CD4-positive, alpha-beta T cell treated with Interleukin-15 for 1 hour (primary cell): ENCODE results near the gene SKI.
A peak's percentile ranks its signal among the peaks of the same experiment; 100 is the strongest.

Source experiments
- DNase-seq: peaks from one replicate; pipeline ENCODE4 v3.0.0-alpha.2; 2020

Gene SKI

DNA sequence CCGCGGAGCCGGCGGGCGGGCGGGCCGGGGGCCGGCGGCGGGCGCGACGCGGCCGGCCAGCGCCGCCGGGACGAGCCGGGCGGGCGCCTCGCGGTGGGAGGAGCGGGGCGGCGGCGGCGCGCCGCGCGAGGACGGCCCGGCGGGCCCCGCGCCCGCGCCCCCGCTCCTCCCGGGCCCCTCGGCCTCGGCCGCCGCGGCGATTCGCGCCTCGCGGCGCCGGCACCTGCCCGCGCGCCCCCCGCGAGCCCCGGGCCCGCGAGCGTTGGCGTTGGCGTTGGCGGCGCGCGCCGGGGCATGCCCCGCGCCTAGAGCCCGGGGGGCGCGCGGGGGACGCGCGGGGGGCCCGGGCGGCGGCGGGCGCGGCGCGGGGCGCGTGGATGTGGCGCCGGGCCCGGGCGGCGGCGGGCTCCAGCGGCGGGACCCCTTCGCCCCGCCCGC lies at the start of gene SKI:
Gene SKI (plus strand): TSS at position 163 of the 438 bp plus-strand sequence. CDS start 448 bp downstream, outside the sequence.
- no peak for DNase-seq

DNA sequence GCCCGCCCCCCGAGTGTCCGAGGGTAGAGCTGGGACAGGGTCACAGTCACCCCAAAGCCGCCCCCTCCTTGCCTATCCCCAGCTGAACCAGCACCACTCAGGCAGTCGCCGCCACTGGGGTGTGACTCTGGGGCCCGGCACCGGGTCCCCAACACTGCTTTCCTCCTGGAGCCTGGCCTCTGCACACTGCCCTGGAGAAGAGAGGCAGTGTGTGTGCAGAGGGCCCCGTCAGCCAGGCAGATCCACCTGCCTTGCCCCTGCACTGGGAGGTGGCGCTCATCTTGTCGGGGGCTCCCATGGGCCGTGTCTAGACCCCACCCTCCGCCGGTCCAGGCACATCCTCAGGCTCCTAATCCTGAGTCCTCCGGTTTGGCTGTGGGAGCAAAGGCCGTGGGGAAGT lies 49.2 kb upstream of the SKI start:
- DNase-seq = no peak

GRCh38 chr1:2179283-2180013 lies 48.7 kb upstream of the SKI start:
- DNase-seq = no peak

GRCh38 chr1:2180297-2181245 lies 47.5 kb upstream of the SKI start:
- DNase-seq = no peak

- DNase-seq = no peak
Measured at GRCh38 chr1:2181271-2181670, 46.8 kb upstream of the SKI start.

- DNase-seq = no peak
Measured at GRCh38 chr1:2181752-2182151, 46.4 kb upstream of the SKI start.

DNA sequence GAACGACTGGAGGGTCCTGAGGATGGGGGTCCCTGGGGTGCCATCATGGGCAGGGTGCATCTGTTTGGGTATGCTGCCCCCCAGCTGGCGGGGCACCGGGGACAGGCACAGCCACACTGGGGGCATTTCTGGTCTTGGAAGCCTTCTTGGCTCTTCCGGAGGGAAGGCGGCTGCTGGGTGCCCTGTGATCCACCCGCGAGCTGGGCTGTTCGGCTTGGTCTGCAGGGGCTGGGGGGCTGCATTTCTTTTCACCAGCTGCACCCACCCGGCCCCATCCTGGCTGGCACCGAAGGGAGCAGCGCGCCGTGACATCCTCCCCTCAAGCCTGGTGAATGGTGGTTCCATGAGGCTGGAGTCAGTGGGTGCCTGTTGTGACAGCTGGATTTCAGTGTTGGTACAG lies 45.7 kb upstream of the SKI start:
- no peak for DNase-seq

DNA sequence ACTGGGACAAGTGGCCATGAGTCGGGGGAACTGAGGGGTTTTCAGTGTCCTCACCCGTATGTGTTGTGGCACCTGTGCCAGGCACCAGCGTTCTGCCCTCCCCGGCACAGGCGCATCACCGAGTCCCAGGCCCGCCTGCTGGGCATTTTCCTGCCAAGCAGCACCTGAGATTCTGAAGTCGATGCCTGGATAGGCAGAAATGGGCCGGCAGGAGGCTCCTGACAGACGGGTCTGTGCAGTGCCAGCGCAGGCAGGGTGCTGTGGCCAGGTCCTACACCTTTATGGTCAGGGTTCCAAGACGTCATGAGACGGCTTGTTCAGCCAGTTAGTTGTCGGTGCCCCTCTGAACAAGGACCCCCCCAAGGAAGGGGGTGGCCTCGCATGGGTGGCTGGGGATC lies 44.2 kb upstream of the SKI start:
- DNase-seq = no peak

GRCh38 chr1:2184531-2184930 lies 43.6 kb upstream of the SKI start:
- DNase-seq = no peak

DNA sequence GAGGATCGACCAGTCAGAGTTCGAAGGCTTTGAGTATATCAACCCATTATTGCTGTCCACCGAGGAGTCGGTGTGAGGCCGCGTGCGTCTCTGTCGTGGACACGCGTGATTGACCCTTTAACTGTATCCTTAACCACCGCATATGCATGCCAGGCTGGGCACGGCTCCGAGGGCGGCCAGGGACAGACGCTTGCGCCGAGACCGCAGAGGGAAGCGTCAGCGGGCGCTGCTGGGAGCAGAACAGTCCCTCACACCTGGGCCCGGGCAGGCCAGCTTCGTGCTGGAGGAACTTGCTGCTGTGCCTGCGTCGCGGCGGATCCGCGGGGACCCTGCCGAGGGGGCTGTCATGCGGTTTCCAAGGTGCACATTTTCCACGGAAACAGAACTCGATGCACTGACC lies 43.2 kb upstream of the SKI start:
- no peak for DNase-seq

DNA sequence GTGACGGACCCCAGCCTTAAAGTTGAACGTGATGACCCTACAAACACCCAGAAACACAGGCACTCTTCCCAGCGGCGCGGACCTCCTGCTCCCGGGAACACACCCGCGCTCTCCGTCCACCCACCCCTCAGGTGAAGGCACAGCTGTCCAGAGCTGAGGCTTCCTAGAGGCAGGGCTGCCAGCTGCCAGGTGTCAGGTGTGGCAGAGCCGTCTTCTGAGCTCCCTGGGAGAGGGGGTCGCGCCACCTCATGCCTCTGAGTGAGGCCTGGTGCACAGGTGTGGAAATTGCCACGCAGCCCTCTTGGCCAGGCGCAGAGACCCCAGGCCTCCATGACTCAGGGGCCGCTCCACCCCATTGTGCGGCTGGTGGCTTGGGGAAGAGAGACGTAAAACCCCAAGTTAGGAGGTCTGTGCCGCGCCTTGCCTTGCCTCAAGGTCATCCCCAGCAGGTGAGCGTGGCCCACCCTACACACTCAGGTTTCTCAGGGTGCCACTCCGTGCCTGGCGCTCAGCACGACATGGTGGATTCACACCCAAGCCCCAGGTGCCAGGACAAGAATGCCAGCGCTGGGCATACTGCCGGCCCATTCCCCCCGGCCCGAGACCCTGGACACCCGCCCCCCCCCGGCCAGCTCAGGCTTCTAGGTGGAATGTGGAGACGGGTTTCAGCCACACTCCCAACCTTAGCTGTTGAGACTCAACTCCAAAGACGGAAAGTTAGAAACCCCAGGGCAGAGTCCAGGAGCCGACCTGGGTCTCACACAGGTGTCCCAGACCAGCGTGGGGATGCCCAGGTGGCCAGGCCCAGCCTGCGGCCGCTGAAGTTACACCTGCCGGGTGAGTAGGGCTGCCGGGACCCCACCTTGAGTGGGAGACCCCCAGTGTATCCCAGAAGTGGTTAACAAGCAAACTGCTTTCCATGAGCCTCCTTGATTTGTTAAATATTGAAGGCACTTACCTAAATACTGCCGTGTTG lies 42.0 kb upstream of the SKI start:
- no peak for DNase-seq

DNA sequence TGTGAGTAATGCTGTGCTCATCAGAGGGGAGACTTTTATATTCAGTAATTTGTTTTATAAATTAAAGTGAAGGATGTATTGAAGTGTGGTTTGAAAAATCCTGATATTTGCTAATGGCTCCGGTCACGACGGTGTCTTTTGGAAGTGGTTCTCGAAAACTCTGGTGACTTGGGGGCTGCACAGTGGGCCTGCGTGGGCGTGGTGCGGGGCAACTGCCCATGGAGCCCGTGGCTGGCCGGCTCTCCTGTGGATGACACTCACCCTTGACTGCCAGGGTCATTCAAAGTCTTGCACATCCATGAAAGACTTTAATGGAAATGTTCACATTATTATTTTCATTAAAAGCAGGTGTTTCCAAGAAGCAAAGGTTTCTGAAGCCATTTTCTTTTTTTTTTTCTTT lies 41.2 kb upstream of the SKI start:
- no peak for DNase-seq

DNA sequence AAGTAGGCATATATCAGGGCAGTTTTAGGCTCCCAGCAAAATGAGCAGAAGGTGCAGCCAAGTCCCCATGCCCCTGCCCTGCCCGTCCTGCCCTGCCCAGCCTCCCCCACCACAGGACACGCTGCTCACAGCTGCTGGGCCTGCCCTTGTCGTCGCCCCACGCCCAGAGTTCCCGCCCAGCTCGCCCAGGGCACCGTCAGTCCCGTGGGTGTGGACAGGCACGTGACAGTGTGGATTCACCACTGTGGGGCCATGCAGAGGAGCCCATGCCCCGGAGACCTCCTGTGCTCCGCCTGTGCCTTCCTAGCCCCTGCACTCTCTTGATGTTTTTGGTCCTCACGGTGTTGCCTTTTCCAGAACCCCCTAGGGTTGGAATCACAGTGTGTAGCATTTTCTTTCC lies 40.5 kb upstream of the SKI start:
- DNase-seq = no peak

DNA sequence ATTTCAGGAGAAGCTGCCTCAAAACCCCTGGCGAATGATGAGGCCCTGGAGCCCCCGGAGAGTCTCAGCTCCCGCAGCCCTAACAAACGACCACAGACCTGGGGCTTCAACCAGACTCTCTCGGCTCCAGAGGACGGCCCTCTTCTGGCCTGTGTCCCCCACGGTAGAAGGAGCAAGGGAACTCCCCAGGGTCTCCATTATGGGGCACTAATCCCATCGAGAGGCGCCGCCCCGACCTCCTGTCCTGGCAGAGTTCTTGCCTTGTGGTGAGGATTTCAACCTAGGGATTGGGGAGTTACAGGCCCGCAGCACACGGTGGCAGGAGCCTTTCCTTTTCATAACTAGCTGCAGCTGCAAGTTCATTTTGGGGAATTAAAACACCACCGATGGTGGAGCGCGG lies 39.8 kb upstream of the SKI start:
- DNase-seq = no peak

- DNase-seq = peak; percentile 94
Measured at GRCh38 chr1:2189459-2190425, 38.4 kb upstream of the SKI start.

- DNase-seq = no peak
Measured at GRCh38 chr1:2190491-2190976, 37.6 kb upstream of the SKI start.

DNA sequence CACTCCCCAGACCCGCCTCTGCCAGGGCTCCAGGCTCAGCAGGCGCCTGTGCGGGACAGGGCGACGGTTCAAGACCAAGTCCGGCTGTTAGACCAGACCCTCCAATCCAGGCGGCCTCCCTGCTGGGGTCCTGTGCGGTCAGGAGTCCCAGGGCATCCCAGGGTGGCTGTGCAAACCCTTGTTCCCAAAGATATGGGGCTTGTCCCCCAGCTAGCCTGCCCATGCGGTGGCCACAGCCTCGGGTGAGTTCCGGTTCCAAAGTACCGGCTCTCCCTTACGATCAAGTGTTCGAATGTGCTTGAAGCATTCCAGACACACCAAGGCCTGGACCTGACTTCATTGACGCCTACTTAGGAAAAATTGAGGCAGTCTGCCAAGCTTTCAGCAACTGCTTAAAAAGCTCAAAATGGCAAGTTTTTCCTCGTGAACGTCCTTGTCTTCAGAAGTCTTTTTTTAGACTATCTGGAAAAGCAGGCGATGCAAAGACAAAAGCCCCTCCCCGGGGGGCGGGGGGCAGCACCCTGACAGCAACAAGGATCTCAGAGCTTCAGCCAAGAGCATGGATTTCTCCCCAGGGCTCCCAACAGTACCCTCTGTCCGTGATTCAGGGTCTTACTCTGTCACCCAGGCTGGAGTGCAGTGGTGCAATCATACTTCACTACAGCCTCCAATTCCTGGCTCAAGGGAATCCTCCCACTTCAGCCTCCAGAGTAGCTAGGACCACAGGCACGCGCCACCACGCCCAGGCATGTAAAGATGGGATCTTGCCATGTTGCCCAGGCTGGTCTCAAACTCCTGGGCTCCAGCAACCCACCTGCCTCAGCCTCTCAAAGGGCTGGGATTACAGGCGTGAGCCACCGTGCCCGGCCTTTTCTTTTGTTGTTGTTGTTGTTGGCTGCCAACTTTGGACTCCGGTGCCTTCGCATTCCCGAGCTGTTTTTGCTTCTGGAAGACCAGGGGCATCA lies 35.8 kb upstream of the SKI start:
- no peak for DNase-seq

DNA sequence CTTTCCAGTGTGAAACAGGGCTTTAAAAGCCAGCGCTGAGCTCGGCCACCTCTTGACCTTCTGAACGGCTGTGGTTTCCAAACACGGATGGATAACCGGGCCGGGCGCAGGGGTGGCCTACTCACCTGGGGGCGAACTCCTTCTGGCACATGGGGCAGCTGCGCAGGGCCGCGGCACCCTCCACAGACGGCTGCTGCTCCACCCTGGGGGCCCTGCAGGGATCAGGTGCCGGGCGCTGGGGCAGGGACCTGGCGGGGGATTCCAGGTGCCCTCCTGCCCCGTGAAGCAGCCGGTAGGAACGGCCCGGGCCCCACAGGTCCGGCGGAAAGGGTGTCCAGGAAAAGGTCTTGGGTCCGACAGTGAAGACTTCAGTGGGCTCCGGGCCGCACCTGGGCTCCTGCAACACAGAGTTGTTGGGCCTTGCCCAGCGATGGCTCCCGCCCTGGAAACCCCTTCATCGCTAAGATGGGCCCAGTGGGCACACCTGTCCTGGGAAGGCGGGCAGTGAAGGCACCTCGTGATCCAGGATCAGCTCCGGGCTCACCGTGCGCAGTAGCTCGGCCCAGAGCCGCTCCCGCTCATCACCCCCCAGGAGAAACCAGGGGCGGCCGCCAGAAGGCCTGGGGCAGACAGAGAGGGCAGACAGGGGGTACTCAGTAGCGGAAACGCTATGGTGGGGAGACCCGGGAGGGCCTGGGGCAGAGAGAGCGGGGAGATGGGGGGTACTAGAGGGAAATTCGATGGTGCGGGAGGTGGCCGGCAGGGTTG lies 34.4 kb upstream of the SKI start:
- DNase-seq = no peak

DNA sequence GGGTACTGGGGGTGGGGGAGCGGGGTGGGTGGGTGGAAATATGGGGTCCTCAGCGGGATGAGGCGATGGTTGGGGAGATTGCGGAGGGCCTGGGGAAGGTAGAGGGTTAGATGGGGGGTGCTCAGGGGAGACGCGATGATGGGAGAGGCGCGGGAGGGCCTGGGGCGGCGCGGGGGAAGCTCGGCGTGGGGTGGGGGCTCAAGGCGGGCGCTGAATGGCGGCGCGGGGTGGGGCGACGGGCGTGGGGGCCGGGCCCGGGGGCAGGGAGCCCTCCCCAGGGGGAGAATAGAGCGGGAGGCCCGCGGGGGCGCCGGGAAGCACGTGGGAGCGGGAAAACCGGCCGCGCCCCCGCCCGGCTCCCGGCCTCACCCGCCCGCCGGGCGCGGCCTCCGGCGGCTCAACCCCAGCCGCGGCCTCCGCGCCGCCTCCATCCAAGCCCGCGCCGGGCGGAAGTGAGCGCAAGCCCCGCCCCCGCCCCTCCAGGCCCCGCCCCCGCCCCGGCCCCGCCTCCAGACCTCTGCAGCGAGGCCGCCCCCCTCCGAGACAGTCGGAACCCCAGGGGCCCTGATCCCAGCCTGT lies 33.7 kb upstream of the SKI start, which contains the start of gene FAAP20:
Gene FAAP20 (minus strand): TSS at position 454 of the 579 bp plus-strand sequence. CDS start 23 bp downstream, at position 431.
- peak; percentile 78 for DNase-seq
